ENCODE data around the gene CYP2W1. TPM values are rescaled to one million over a fixed set of nuclear protein-coding genes. Genes with fewer than 3 reads are reported as not detected.

The CYP2W1 gene
- total RNA-seq, 1 donor from 2014 or later = not detected

DNA sequence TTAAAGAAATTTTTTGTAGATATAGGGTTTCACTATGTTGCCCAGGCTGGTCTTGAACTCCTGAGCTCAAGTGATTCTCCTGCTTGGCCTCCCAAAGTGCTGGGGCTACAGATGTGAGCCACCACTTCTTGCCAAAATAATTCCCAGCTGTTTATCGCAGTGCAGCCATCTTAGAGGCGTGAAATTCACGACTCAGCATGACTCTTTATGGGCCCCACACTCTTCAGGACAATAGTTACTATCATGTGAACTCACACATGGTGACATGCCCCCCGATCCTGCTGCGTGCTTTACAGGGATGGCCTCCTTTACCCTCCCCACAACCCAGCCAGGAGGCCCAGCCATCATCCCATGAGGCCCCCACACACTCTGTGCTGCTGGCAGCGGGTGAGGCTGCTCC is 12.2 kb upstream of the CYP2W1 start:
- Mint-ChIP-seq H3K27ac (ENCODE audit: unreplicated experiment) (no peak overlapping the region), H3K9me3 (ENCODE audit: unreplicated experiment) (no peaks in the 10 kb centered on the region), H3K4me1 (ENCODE audit: unreplicated experiment) (peaks cover 34% of the 10 kb centered on the region), H3K4me3 (ENCODE audit: unreplicated experiment) (no peak overlapping the region), H3K27me3 (ENCODE audit: unreplicated experiment) (no peaks in the 10 kb centered on the region), H3K36me3 (ENCODE audit: unreplicated experiment) (peaks cover 16% of the 10 kb centered on the region)
- TF ChIP-seq, protein P1, sequence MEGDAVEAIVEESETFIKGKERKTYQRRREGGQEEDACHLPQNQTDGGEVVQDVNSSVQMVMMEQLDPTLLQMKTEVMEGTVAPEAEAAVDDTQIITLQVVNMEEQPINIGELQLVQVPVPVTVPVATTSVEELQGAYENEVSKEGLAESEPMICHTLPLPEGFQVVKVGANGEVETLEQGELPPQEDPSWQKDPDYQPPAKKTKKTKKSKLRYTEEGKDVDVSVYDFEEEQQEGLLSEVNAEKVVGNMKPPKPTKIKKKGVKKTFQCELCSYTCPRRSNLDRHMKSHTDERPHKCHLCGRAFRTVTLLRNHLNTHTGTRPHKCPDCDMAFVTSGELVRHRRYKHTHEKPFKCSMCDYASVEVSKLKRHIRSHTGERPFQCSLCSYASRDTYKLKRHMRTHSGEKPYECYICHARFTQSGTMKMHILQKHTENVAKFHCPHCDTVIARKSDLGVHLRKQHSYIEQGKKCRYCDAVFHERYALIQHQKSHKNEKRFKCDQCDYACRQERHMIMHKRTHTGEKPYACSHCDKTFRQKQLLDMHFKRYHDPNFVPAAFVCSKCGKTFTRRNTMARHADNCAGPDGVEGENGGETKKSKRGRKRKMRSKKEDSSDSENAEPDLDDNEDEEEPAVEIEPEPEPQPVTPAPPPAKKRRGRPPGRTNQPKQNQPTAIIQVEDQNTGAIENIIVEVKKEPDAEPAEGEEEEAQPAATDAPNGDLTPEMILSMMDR (IDR thresholded peaks at IDR 0.05) = no peak
- DNase-seq (ENCODE audit: extremely low spot score, unreplicated experiment) = no peak

GRCh38 chr7:972110-972509 is 10.9 kb upstream of the CYP2W1 start:
- Mint-ChIP-seq H3K4me3 (ENCODE audit: unreplicated experiment) (no peak overlapping the region), H3K4me1 (ENCODE audit: unreplicated experiment) (peaks cover 26% of the 10 kb centered on the region), H3K9me3 (ENCODE audit: unreplicated experiment) (no peaks in the 10 kb centered on the region), H3K27ac (ENCODE audit: unreplicated experiment) (no peak overlapping the region), H3K27me3 (ENCODE audit: unreplicated experiment) (no peaks in the 10 kb centered on the region), H3K36me3 (ENCODE audit: unreplicated experiment) (peaks cover 16% of the 10 kb centered on the region)
- TF ChIP-seq, protein P1 (IDR thresholded peaks at IDR 0.05) = no peak
- DNase-seq (ENCODE audit: extremely low spot score, unreplicated experiment) = no peak

- TF ChIP-seq, protein P1 (IDR thresholded peaks at IDR 0.05) = no peak
- H3K4me3 Mint-ChIP-seq (ENCODE audit: unreplicated experiment) = peak overlapping the region; percentile 35
- H3K27ac Mint-ChIP-seq (ENCODE audit: unreplicated experiment) = no peak overlapping the region
- no peak for DNase-seq (ENCODE audit: extremely low spot score, unreplicated experiment)
- peaks cover 13% of the 10 kb centered on the region for H3K36me3 Mint-ChIP-seq (ENCODE audit: unreplicated experiment)
- peaks cover 26% of the 10 kb centered on the region for H3K4me1 Mint-ChIP-seq (ENCODE audit: unreplicated experiment)
- no peaks in the 10 kb centered on the region for H3K27me3 Mint-ChIP-seq (ENCODE audit: unreplicated experiment)
- no peaks in the 10 kb centered on the region for H3K9me3 Mint-ChIP-seq (ENCODE audit: unreplicated experiment)
Measured at GRCh38 chr7:972676-973309, 10.2 kb upstream of the CYP2W1 start.

DNA sequence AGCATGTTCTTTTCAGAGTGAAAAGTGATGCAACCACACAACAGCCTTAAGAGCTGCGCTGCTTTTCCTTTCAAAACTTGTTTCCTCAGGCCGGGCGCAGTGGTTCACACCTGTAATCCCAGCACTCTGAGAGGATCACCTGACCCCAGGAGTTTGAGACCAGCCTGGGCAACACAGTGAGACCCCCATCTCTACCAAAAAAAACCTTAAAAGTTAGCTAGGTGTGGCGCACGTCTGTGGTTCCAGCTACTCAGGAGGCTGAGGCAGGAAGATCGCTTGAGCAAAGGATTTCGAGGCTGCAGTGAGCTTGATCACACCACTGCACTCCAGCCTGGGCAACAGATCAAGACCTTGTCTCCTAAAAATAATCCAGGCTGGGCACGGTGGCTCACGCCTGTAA is 9.7 kb upstream of the CYP2W1 start:
- Mint-ChIP-seq H3K27ac (ENCODE audit: unreplicated experiment) (no peak overlapping the region), H3K27me3 (ENCODE audit: unreplicated experiment) (no peaks in the 10 kb centered on the region), H3K36me3 (ENCODE audit: unreplicated experiment) (peaks cover 10% of the 10 kb centered on the region), H3K9me3 (ENCODE audit: unreplicated experiment) (no peaks in the 10 kb centered on the region), H3K4me3 (ENCODE audit: unreplicated experiment) (peak overlapping the region; percentile 35), H3K4me1 (ENCODE audit: unreplicated experiment) (peaks cover 26% of the 10 kb centered on the region)
- no peak for DNase-seq (ENCODE audit: extremely low spot score, unreplicated experiment)
- TF ChIP-seq, protein P1 (IDR thresholded peaks at IDR 0.05) = no peak

- H3K36me3 Mint-ChIP-seq (ENCODE audit: unreplicated experiment) = peaks cover 10% of the 10 kb centered on the region
- H3K4me3 Mint-ChIP-seq (ENCODE audit: unreplicated experiment) = peak overlapping the region; percentile 86
- TF ChIP-seq, protein P1 (IDR thresholded peaks at IDR 0.05) = no peak
- H3K27ac Mint-ChIP-seq (ENCODE audit: unreplicated experiment) = peak overlapping the region; percentile 77
- H3K9me3 Mint-ChIP-seq (ENCODE audit: unreplicated experiment) = no peaks in the 10 kb centered on the region
- no peak for DNase-seq (ENCODE audit: extremely low spot score, unreplicated experiment)
- peaks cover 26% of the 10 kb centered on the region for H3K4me1 Mint-ChIP-seq (ENCODE audit: unreplicated experiment)
- no peaks in the 10 kb centered on the region for H3K27me3 Mint-ChIP-seq (ENCODE audit: unreplicated experiment)
Measured at GRCh38 chr7:974172-974571, 8.8 kb upstream of the CYP2W1 start.

Data from osteocyte (in vitro differentiated cells).